Adrenal gland (tissue), 5 donors: ENCODE data around the gene STXBP1.

Source experiments
- CTCF ChIP-seq, 6 experiments: fragments of 450-650 bp in 4 of 6; fragments of 200-600 bp in 2 of 6; sonication (generic) in 1 of 6; IDR thresholded peaks; 1 replicate in 5 of 6; 2 replicates in 1 of 6; pipeline versions ENCODE4 v1.5.1 to v1.8.0; 2016 to 2021; ENCODE audit warnings: antibody characterized with exemption in 6 of 6, mild to moderate bottlenecking in 2 of 6, moderate library complexity in 1 of 6
- POLR2A ChIP-seq, 2 donors: fragments of 450-650 bp; IDR thresholded peaks; one replicate each; pipeline ENCODE4 v1.6.1; 2017; ENCODE audit warnings: antibody characterized with exemption in 2 of 2, mild to moderate bottlenecking in 2 of 2, moderate library complexity in 1 of 2
- donor health status: DM: no; HTN: no; CAD: no.

GRCh38 chr9:127667127-127667844 is 55.2 kb downstream of the STXBP1 start:
- no peak for TF ChIP-seq POLR2A (IDR thresholded peaks at IDR 0.05)
- no peak for TF ChIP-seq CTCF (IDR thresholded peaks at IDR 0.05)
